Prostate gland (tissue), 2 donors: ENCODE data around the gene CRYBB1.

Source experiments
- POLR2A ChIP-seq: fragments of 450-650 bp; IDR thresholded peaks from one replicate; pipeline ENCODE4 v1.6.1; 2016; ENCODE audit warnings: antibody characterized with exemption, mild to moderate bottlenecking
- TF ChIP-seq, protein P1 (sequence below), 4 experiments: fragments of 200-600 bp in 2 of 4; fragments of 450-650 bp in 2 of 4; sonication (generic) in 2 of 4; IDR thresholded peaks; 1 replicate in 3 of 4; 2 replicates in 1 of 4; pipeline ENCODE4 v1.5.1; 2016 to 2019; ENCODE audit warnings: antibody characterized with exemption in 4 of 4, mild to moderate bottlenecking in 2 of 4, moderate library complexity in 2 of 4

DNA sequence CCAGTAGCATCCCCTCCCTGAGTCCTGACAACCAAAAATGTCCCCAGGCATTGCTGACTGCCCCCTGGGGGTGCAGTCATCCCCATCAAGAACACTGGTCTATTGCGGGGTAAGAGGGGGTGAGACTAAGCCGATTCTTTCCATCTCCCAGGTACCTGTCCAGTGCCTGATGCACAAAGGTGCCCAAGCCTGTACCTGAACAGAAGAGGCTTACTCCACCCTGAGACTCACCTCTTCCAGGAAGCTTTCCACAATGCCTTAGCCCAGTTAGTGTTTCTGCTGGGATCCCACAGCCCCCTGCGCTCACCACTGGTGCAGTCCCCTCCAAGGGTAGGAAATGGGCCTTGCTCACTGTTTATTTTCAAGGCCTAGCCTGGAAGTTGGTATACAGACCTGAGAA is 50.8 kb downstream of the CRYBB1 start:
- TF ChIP-seq, protein P1, sequence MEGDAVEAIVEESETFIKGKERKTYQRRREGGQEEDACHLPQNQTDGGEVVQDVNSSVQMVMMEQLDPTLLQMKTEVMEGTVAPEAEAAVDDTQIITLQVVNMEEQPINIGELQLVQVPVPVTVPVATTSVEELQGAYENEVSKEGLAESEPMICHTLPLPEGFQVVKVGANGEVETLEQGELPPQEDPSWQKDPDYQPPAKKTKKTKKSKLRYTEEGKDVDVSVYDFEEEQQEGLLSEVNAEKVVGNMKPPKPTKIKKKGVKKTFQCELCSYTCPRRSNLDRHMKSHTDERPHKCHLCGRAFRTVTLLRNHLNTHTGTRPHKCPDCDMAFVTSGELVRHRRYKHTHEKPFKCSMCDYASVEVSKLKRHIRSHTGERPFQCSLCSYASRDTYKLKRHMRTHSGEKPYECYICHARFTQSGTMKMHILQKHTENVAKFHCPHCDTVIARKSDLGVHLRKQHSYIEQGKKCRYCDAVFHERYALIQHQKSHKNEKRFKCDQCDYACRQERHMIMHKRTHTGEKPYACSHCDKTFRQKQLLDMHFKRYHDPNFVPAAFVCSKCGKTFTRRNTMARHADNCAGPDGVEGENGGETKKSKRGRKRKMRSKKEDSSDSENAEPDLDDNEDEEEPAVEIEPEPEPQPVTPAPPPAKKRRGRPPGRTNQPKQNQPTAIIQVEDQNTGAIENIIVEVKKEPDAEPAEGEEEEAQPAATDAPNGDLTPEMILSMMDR (IDR thresholded peaks at IDR 0.05) = no peak
- no peak for TF ChIP-seq POLR2A
